Gastroesophageal sphincter (tissue), 3 donors: ENCODE measurements around the gene VIP.

Source experiments
- POLR2A ChIP-seq, 2 donors: fragments of 450-650 bp; IDR thresholded peaks; one replicate each; pipeline ENCODE4 v1.6.1; 2017; ENCODE audit warnings: antibody characterized with exemption in 2 of 2, mild to moderate bottlenecking in 2 of 2, moderate library complexity in 1 of 2
- POLR2AphosphoS5 ChIP-seq: sonication (generic); formaldehyde crosslinking; IDR thresholded peaks from one replicate; pipeline ENCODE4 v1.6.1; 2017; ENCODE audit warnings: antibody characterized with exemption
- TF ChIP-seq, protein P1 (sequence below), 4 experiments: fragments of 200-600 bp in 2 of 4; fragments of 450-650 bp in 2 of 4; sonication (generic) in 1 of 4; IDR thresholded peaks; one replicate each; pipeline ENCODE4 v1.5.1; 2017 to 2019; ENCODE audit warnings: antibody characterized with exemption in 4 of 4, mild to moderate bottlenecking in 2 of 4, moderate library complexity in 2 of 4

DNA sequence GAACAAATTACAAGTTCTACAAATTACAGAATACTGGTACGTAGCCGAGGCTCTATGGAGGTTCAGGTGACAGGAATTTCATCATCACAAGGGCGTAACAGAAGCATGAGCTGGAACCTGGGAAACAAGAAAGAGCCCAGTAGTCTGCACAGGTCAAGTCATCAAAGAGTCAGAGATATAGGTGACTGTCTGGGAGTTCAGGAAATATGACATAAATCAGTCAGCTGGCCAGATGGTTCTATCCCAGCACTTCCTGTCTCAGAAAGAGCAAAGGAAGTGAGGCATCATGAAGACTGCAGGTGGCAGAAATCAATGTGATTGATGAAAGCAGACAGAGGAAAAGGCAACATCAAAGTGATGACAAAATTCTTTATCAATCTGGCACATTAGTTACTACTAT lies 29.6 kb upstream of the VIP start:
- TF ChIP-seq, protein P1, sequence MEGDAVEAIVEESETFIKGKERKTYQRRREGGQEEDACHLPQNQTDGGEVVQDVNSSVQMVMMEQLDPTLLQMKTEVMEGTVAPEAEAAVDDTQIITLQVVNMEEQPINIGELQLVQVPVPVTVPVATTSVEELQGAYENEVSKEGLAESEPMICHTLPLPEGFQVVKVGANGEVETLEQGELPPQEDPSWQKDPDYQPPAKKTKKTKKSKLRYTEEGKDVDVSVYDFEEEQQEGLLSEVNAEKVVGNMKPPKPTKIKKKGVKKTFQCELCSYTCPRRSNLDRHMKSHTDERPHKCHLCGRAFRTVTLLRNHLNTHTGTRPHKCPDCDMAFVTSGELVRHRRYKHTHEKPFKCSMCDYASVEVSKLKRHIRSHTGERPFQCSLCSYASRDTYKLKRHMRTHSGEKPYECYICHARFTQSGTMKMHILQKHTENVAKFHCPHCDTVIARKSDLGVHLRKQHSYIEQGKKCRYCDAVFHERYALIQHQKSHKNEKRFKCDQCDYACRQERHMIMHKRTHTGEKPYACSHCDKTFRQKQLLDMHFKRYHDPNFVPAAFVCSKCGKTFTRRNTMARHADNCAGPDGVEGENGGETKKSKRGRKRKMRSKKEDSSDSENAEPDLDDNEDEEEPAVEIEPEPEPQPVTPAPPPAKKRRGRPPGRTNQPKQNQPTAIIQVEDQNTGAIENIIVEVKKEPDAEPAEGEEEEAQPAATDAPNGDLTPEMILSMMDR (IDR thresholded peaks at IDR 0.05), result no peak
- TF ChIP-seq POLR2A (IDR thresholded peaks at IDR 0.05), result no peak
- no peak for TF ChIP-seq POLR2AphosphoS5
